Vagina (tissue), 2 donors: ENCODE data around the gene ANKRD28. TPM values are rescaled to one million over a fixed set of nuclear protein-coding genes. Genes with fewer than 3 reads are reported as not detected.

ENCODE experiments used
- DNase-seq, 2 donors: peaks; one replicate each; pipeline ENCODE4 v3.0.0-alpha.2; 2017; ENCODE audit errors: extremely low spot score in 2 of 2
- H3K27ac ChIP-seq: fragments of 200-600 bp; sonication (generic); one replicate; pipeline ENCODE4 v1.5.1; 2019
- H3K27me3 ChIP-seq: fragments of 200-600 bp; sonication (generic); one replicate; pipeline ENCODE4 v1.5.1; 2019
- H3K36me3 ChIP-seq, 2 donors: fragments of 200-600 bp; sonication (generic); one replicate each; pipeline ENCODE4 v1.5.1; 2017 to 2019
- H3K4me1 ChIP-seq: fragments of 200-600 bp; sonication (generic); one replicate; pipeline ENCODE4 v1.5.1; 2019
- H3K4me3 ChIP-seq, 2 donors: fragments of 200-600 bp; sonication (generic); 1 replicate in 1 of 2; 2 replicates in 1 of 2; pipeline ENCODE4 v1.5.1; 2016 to 2019
- H3K9me3 ChIP-seq: fragments of 200-600 bp; sonication (generic); one replicate; pipeline ENCODE4 v1.5.1; 2019
- CTCF ChIP-seq, 3 experiments: fragments of 450-650 bp in 2 of 3; fragments of 200-600 bp in 1 of 3; sonication (generic) in 1 of 3; IDR thresholded peaks; one replicate each; pipeline ENCODE4 v1.5.1; 2017 to 2019; ENCODE audit warnings: antibody characterized with exemption in 3 of 3, mild to moderate bottlenecking in 2 of 3, moderate library complexity in 2 of 3
- POLR2A ChIP-seq, 2 donors: fragments of 450-650 bp; IDR thresholded peaks; one replicate each; pipeline ENCODE4 v1.6.1; 2017; ENCODE audit warnings: antibody characterized with exemption in 2 of 2, mild to moderate bottlenecking in 2 of 2, moderate library complexity in 2 of 2
- POLR2AphosphoS5 ChIP-seq, 2 donors: sonication (generic); formaldehyde crosslinking; IDR thresholded peaks; one replicate each; pipeline ENCODE4 v1.9.0; 2017; ENCODE audit warnings: antibody characterized with exemption in 2 of 2, mild to moderate bottlenecking in 2 of 2, low read depth in 1 of 2; ENCODE audit not compliant: insufficient read depth in 1 of 2
- intact Hi-C: fragments of 100-400 bp; cut with DNase I; formaldehyde crosslinking; loops from one replicate; pipeline ENCODE4 v1.15.1; 2023
- total RNA-seq: library from RNA; depleted of rRNA; stranded (reverse); fragments of >200 nt; gene quantifications from one replicate; pipeline ENCODE4 v1.2.3, GENCODE V29; 2016

Gene ANKRD28
- total RNA-seq, 1 donor from 2014 or later: 48.6 TPM

DNA sequence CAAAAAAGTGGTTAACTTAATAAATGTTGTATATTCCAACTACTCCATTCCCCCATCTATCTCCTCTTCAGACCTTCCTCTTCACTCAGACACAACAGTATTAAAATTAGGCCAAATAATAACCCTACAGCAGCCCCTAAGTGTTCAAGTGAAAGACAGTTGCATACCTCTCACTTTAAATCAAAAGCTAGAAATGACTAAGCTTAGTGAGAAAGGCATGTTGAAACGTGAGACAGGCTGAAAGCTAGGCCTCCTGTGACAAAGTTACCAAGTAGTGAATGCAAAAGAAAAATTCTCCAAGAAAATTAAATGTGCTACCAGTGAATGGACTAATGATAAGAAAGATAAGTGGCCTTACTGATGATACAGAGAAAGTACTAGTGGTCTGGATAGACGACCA, 71.7 kb downstream of the ANKRD28 start:
- H3K4me3 ChIP-seq: no peak overlapping the region
- no peak for TF ChIP-seq POLR2AphosphoS5 (IDR thresholded peaks at IDR 0.05; ENCODE audit: insufficient read depth in 1 of 2, low read depth in 1 of 2)
- no peak for TF ChIP-seq POLR2A (IDR thresholded peaks at IDR 0.05)
- TF ChIP-seq CTCF (IDR thresholded peaks at IDR 0.05): no peak
- intact Hi-C loops: no loop called here

DNA sequence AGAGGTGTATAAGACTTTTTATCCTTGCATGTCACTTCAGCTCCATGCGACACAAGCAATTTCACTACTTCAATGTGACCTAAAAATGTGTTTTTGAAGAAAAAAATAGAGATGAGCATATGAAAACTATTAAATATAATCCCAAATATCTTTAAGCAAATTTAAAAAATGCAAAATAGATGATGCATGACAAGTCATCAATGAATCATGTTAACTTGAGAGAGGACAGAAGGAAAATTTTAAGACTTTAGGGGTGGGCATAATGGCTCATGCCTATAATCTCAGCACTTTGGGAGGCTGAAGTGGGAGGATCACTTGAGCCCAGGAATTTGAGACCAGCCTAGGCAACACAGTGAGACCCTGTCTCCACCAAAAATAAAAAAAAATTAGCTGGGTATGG, 73.3 kb downstream of the ANKRD28 start:
- no peaks in the 10 kb centered on the region for H3K9me3 ChIP-seq
- no peak for TF ChIP-seq POLR2AphosphoS5 (IDR thresholded peaks at IDR 0.05; ENCODE audit: insufficient read depth in 1 of 2, low read depth in 1 of 2)
- TF ChIP-seq POLR2A (IDR thresholded peaks at IDR 0.05): no peak
- no peak for TF ChIP-seq CTCF (IDR thresholded peaks at IDR 0.05)
- H3K36me3 ChIP-seq: peaks cover 0 to 20% of the 10 kb centered on the region in 2 donors
- H3K27ac ChIP-seq: no peak overlapping the region
- no peak for DNase-seq
- intact Hi-C loops: no loop called here
- no peak overlapping the region for H3K4me3 ChIP-seq
- no peaks in the 10 kb centered on the region for H3K27me3 ChIP-seq
- H3K4me1 ChIP-seq: peaks cover 9% of the 10 kb centered on the region

More for the DNA sequence above, 71.7 kb downstream of the ANKRD28 start:
- Histone ChIP-seq H3K27me3 (no peaks in the 10 kb centered on the region), H3K27ac (no peak overlapping the region), H3K9me3 (no peaks in the 10 kb centered on the region), H3K4me1 (peaks cover 9% of the 10 kb centered on the region), H3K36me3 (peaks cover 0 to 17% of the 10 kb centered on the region in 2 donors)
- DNase-seq: no peak

DNA sequence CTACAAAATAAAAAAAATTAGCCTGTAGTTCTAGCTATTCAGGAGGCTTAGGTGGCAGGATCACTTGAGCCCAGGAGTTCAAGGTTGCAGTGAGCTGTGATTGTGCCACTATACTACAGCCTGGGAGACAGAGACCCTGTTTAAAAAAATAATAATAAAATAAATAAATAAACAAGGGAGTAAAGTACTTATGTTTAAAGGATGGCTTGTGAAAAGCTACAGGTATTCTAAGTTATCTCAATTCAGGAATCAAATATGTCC, 74.2 kb downstream of the ANKRD28 start:
- TF ChIP-seq POLR2AphosphoS5 (IDR thresholded peaks at IDR 0.05; ENCODE audit: insufficient read depth in 1 of 2, low read depth in 1 of 2): no peak
- TF ChIP-seq POLR2A (IDR thresholded peaks at IDR 0.05): no peak
- no peak for TF ChIP-seq CTCF (IDR thresholded peaks at IDR 0.05)
- no peaks in the 10 kb centered on the region for H3K9me3 ChIP-seq
- no peak overlapping the region for H3K27ac ChIP-seq
- H3K36me3 ChIP-seq: peaks cover 0 to 21% of the 10 kb centered on the region in 2 donors
- H3K27me3 ChIP-seq: no peaks in the 10 kb centered on the region
- H3K4me3 ChIP-seq: no peak overlapping the region
- peaks cover 9% of the 10 kb centered on the region for H3K4me1 ChIP-seq
- DNase-seq: no peak
- intact Hi-C loops: no loop called here

DNA sequence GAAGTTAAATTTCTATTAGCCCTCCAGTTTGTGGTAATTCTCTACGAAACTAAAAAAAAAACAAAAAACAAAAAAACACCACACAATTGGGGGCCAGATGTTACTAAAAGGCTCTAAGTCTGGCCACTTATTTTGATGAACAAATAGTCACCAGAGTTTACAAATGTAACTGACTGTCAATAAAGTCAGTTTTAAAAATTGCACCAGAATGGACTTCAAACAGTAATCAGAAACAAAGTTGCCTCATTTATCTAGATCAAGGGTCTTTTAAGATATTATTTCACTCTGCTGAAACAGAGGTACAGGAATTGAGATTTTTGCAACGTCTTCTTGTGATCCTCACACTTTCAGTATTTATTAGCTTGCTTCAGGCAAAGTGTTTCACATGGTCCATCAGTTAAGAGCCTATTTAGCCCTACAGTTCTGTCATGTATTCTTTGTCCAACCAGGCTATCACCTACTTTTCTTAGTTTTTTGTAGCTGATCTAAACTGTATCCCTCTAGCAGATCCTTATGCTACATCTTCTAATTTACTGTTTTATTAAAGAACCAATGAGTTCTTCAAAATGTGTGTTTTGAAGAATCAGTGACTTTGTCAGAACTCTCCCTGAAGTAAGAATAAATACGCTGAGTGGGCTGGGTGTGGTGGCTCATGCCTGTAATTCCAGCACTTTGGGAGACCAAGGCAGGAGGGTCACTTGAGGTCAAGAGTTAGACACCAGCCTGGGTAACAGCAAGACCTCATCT, 74.7 kb downstream of the ANKRD28 start:
- H3K36me3 ChIP-seq: peaks cover 0 to 25% of the 10 kb centered on the region in 2 donors
- intact Hi-C loops: no loop called here
- H3K4me3 ChIP-seq: no peak overlapping the region
- H3K9me3 ChIP-seq: no peaks in the 10 kb centered on the region
- no peak for TF ChIP-seq CTCF (IDR thresholded peaks at IDR 0.05)
- DNase-seq: no peak
- no peaks in the 10 kb centered on the region for H3K27me3 ChIP-seq
- peaks cover 9% of the 10 kb centered on the region for H3K4me1 ChIP-seq
- H3K27ac ChIP-seq: no peak overlapping the region

- intact Hi-C loops: no loop called here
- H3K4me1 ChIP-seq: no peaks in the 10 kb centered on the region
- H3K4me3 ChIP-seq: no peak overlapping the region
- no peaks in the 10 kb centered on the region for H3K9me3 ChIP-seq
- H3K36me3 ChIP-seq: peaks cover 0 to 25% of the 10 kb centered on the region in 2 donors
- TF ChIP-seq POLR2AphosphoS5 (IDR thresholded peaks at IDR 0.05; ENCODE audit: insufficient read depth in 1 of 2, low read depth in 1 of 2) (no peak), POLR2A (IDR thresholded peaks at IDR 0.05) (no peak), CTCF (IDR thresholded peaks at IDR 0.05) (no peak)
- DNase-seq: no peak
- H3K27me3 ChIP-seq: no peaks in the 10 kb centered on the region
- H3K27ac ChIP-seq: no peak overlapping the region
Measured at GRCh38 chr3:15716178-15716577, 81.6 kb downstream of the ANKRD28 start.
